ENCODE measurements around the gene CDKN1A.

Gene CDKN1A

GRCh38 chr6:36683145-36683655 is 4.7 kb downstream of the CDKN1A start:
- DNase-seq (ENCODE audit: extremely low spot score): no peak
- POLR2A ChIA-PET: no interaction called here

GRCh38 chr6:36683656-36684446 is 5.3 kb downstream of the CDKN1A start:
- TF ChIP-seq TARDBP (IDR thresholded peaks at IDR 0.05) (no peak), FOXM1 (IDR thresholded peaks at IDR 0.05; ENCODE audit: borderline replicate concordance) (no peak), PKNOX1 (IDR thresholded peaks at IDR 0.05) (no peak), BHLHE40 (IDR thresholded peaks at IDR 0.05; ENCODE audit: borderline replicate concordance) (no peak), CTBP1 (IDR thresholded peaks at IDR 0.05; ENCODE audit: borderline replicate concordance) (no peak), LEF1 (IDR thresholded peaks at IDR 0.05; ENCODE audit: borderline replicate concordance) (no peak), ELF4 (IDR thresholded peaks at IDR 0.05) (no peak), ZNF384 (IDR thresholded peaks at IDR 0.05) (no peak), ARNT (IDR thresholded peaks at IDR 0.05) (no peak), SP1 (IDR thresholded peaks at IDR 0.05) (no peak)
- CTCF ChIA-PET: interaction anchor here (1.0 kb wide), 1 partner anchor 69 kb away, joined by 3 read pairs; no protein-coding TSS in a partner anchor

More at GRCh38 chr6:36683145-36683655, 4.7 kb downstream of the CDKN1A start:
- CTCF ChIA-PET: interaction anchor here (1.0 to 1.3 kb wide), 2 partner anchors 59 to 68 kb away, joined by 3 read pairs; no protein-coding TSS in a partner anchor
- no peak for TF ChIP-seq ZNF384 (IDR thresholded peaks at IDR 0.05)
- no peak for TF ChIP-seq NFRKB (IDR thresholded peaks at IDR 0.05)
- TF ChIP-seq FOXM1 (IDR thresholded peaks at IDR 0.05; ENCODE audit: borderline replicate concordance): no peak
- no peak for TF ChIP-seq FOXK2 (IDR thresholded peaks at IDR 0.05)
- TF ChIP-seq TARDBP (IDR thresholded peaks at IDR 0.05): no peak
- TF ChIP-seq HDGF (IDR thresholded peaks at IDR 0.05; ENCODE audit: borderline replicate concordance): no peak
- no peak for TF ChIP-seq L3MBTL2 (conservative IDR thresholded peaks at IDR 0.05)
- TF ChIP-seq PKNOX1 (IDR thresholded peaks at IDR 0.05): no peak

GRCh38 chr6:36684447-36684812 is 5.9 kb downstream of the CDKN1A start:
- POLR2A ChIA-PET: no interaction called here
- DNase-seq (ENCODE audit: extremely low spot score): no peak
- CTCF ChIA-PET: no interaction called here
- TF ChIP-seq NFRKB (IDR thresholded peaks at IDR 0.05) (no peak), FOXK2 (IDR thresholded peaks at IDR 0.05) (no peak)

More at GRCh38 chr6:36683656-36684446, 5.3 kb downstream of the CDKN1A start:
- no peak for DNase-seq (ENCODE audit: extremely low spot score)
- POLR2A ChIA-PET: no interaction called here

- ChIA-PET POLR2A (no interaction called here), CTCF (interaction anchor here (0.6 to 1.0 kb wide), 2 partner anchors 24 to 70 kb away, joined by 3 to 4 read pairs; no protein-coding TSS in a partner anchor)
- DNase-seq (ENCODE audit: extremely low spot score): no peak
- TF ChIP-seq FOXM1 (IDR thresholded peaks at IDR 0.05; ENCODE audit: borderline replicate concordance) (no peak), HDGF (IDR thresholded peaks at IDR 0.05; ENCODE audit: borderline replicate concordance) (no peak), FOXA1 (IDR thresholded peaks at IDR 0.05) (no peak), BHLHE40 (IDR thresholded peaks at IDR 0.05; ENCODE audit: borderline replicate concordance) (no peak), CTBP1 (IDR thresholded peaks at IDR 0.05; ENCODE audit: borderline replicate concordance) (no peak), TARDBP (IDR thresholded peaks at IDR 0.05) (no peak), ARNT (IDR thresholded peaks at IDR 0.05) (no peak), SUZ12 (IDR thresholded peaks at IDR 0.05) (no peak), L3MBTL2 (conservative IDR thresholded peaks at IDR 0.05) (no peak), ZNF384 (IDR thresholded peaks at IDR 0.05) (no peak), NFRKB (IDR thresholded peaks at IDR 0.05) (no peak), ELF4 (IDR thresholded peaks at IDR 0.05) (no peak), SP1 (IDR thresholded peaks at IDR 0.05) (no peak), PKNOX1 (IDR thresholded peaks at IDR 0.05) (no peak), LEF1 (IDR thresholded peaks at IDR 0.05; ENCODE audit: borderline replicate concordance) (no peak)
Observed at GRCh38 chr6:36685166-36685924, 6.8 kb downstream of the CDKN1A start.

GRCh38 chr6:36685926-36686667 is 7.6 kb downstream of the CDKN1A start:
- POLR2A ChIA-PET: no interaction called here
- TF ChIP-seq CTBP1 (IDR thresholded peaks at IDR 0.05; ENCODE audit: borderline replicate concordance) (no peak), ARNT (IDR thresholded peaks at IDR 0.05) (no peak), TARDBP (IDR thresholded peaks at IDR 0.05) (no peak), FOXA1 (IDR thresholded peaks at IDR 0.05) (no peak), SP1 (IDR thresholded peaks at IDR 0.05) (no peak)
- CTCF ChIA-PET: interaction anchor here (0.6 to 1.0 kb wide), 2 partner anchors 23 to 56 kb away, joined by 3 to 4 read pairs; no protein-coding TSS in a partner anchor
- DNase-seq (ENCODE audit: extremely low spot score): no peak
